GM18868 (cell line): ENCODE results near the gene UNC79.

ENCODE experiments used
- ATAC-seq: cut with Tn5 transposase; IDR thresholded peaks from one replicate; pipeline ENCODE4 v1.9.1; 2021; ENCODE audit warnings: mild to moderate bottlenecking, moderate library complexity; ENCODE audit not compliant: unreplicated experiment

UNC79 gene

GRCh38 chr14:93654599-93654998, 223.9 kb downstream of the UNC79 start:
- no peak for ATAC-seq

DNA sequence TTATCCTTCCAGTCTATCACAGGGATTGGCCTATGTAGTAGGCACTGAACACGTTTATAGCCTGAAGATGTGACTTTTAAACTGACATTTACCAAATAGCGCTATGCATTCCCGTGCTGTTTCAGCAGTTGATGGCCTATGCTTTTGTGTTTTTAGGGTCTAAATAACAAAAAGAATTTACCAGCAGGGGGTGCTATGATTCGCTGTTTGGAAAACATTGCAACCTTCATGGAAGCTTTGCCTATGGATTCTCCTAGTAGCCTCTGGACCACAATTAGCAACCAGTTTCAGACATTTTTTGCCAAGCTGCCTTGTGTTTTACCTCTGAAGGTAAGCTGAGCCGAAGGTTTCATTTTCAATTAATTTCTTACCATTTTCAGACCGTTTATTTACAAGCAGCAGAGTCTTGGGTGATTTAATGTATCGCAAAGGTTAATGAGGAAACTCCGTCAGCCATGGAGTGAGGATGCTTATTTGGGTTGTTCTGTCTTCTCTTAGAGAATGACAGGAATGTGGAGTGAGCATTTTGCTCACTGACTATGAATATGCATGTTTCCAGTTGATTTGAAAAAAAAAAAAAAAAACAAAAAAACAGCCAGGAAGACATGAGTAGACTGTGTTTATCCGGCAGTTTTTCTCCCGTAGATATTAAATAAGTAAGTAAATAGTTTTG, 224.5 kb downstream of the UNC79 start:
- no peak for ATAC-seq

- ATAC-seq, result no peak
Measured at GRCh38 chr14:93657875-93658274, 227.1 kb downstream of the UNC79 start.

DNA sequence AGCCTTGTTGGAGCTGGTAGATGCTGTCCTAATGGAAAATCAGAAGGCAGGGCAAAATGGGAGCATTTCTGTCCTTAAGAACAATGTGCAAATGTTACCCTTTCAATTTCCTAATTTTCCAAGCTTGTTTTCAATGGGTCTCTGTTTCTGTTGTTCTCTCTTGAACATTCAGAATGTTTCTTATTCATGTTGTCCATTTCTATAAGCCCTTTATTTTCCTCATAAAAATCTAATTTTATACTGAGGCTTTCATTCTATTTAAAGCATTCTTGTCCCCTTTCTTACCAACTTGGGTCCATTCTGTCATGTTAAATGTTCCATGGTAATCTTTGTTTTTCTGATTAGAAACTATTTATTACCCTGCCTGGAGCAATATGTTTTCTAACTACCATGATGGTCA, 232.6 kb downstream of the UNC79 start:
- ATAC-seq, result no peak

- no peak for ATAC-seq
Measured at GRCh38 chr14:93665169-93665568, 234.4 kb downstream of the UNC79 start.

DNA sequence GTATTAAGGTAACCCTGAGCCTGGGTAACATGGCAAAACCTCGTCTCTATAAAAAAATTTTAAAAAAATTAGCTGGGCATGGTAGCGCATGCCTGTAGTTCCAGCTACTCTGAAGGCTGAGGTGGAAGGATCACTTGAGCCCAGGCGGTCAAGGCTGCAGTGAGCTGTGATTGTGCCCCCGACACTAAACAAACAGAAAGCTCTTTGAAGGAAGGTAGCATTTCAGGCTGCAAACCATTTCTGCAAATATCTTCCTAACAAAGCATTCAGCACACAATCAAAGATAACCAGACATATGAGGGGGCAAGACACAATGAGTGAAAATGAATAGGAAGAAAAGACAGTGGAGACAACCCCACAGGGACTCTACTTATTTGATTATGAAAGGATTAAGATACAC, 238.9 kb downstream of the UNC79 start:
- no peak for ATAC-seq

DNA sequence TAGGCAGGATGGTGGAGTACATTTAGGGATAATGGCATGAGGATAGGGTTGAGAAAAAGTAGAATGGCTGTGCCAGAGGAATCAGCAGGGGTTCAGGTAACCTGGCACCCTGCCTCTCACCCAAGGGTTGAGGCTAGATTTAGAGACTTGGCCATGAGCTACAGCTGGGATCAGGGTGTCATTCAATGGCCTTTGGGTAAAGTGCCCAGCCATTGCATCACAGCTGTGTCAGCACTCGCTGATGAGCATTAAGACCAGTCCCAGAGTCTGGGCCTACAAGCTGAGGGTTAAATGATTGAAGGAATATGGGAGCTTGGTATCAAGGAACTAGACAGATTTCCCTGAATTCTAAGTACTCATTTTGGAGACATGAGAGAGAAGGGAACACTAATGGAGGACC, 243.6 kb downstream of the UNC79 start:
- no peak for ATAC-seq

- no peak for ATAC-seq
Measured at GRCh38 chr14:93675651-93676050, 244.9 kb downstream of the UNC79 start.

DNA sequence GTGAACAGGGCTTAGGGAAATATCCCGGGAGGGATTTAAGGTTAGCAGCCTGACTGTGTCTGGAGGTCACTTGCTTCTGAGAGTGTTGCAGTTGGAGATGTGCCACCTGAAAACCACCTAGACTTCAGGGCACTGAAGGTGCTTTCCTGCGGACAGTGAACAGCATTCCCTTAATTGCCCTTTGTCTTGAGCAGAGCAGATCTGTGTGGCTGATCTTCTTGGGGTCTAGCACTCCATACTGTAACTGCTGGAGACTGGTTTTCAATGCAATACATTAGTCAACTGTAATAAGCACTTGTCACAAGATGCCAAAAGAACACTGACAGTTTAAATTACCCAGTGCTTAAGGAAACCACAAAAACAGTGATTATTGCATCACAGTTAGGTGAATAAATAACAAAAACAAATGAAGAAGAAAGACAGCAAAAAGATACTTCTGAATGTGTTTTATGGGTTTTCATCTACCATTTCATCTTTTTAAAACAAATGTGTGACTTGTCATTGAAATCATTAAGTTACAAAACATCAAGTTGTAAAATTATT, 245.7 kb downstream of the UNC79 start:
- no peak for ATAC-seq

- ATAC-seq, result no peak
Measured at GRCh38 chr14:93682459-93682858, 251.7 kb downstream of the UNC79 start.

DNA sequence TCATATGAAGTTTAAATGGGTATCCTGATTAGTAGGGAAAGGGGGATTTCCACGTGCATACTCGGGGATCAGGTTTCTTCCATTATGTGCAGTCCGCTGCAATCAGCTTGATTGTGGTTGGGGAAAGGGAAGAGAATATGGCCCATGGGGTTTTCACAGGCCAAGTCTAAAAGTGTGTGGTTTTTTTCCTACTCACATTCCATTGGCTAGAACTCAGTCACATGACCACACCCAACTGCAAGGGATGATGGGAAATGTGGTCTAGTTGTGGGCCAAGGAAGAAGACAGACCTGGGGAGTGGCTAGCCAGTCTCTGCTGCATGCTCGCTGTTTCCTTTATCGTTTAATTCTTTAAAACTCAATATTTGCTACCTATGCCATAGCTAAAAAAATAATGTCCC, 252.5 kb downstream of the UNC79 start:
- no peak for ATAC-seq

DNA sequence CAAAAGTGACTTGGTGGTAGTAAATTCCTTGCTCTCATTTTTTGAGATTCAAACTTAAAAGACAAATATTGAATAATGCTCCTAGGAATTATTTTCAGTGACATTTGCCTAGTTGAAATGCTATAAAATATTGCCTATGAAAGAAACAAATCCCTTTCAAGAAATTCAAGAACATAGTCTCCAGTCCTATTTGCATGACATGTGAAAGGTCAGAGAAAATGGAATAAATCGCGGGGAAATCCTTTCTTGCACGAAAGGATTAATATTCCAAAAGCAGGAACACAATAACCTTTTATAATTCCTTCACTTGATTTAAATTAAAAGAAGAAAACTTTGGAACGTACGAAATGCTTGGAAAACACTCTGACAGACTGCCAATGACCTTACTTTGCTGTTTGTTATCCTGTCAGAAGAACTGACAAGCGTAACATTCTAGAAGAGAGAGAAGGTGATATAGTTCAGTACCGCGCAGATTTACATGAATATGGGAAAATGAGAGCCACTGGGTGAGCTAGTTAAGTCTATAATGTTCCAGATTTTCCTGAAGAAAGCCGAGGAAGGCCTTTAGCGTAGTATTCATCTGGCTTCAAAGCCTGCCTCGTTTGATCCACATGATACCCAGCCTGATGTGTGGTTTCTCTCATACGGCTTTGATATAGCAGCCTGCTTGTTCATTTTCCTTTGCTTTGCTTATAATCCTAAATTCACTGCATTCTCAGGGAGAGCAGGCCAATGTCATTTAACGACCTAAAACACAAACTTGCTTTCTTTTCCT, 254.6 kb downstream of the UNC79 start:
- ATAC-seq, result no peak

DNA sequence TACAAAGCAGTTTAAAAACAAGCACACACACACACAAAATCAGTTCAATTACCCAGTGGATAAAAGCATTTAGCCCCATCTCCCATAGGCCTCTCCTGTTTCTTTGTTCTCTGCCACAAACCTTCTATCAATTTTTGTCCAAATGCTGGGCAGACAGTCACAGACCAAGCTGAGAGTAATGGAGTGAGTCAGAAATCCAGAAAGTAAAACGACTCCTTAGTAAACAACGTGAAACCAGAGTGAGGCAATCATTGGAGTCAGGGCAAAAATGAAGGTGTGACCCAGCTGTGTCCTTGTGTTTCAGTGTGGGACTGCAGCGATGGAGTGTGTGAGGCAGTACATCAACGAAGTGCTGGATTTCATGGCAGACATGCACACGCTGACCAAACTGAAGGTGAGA, 255.5 kb downstream of the UNC79 start:
- no peak for ATAC-seq

GRCh38 chr14:93688239-93688666, 257.5 kb downstream of the UNC79 start:
- ATAC-seq, result no peak

DNA sequence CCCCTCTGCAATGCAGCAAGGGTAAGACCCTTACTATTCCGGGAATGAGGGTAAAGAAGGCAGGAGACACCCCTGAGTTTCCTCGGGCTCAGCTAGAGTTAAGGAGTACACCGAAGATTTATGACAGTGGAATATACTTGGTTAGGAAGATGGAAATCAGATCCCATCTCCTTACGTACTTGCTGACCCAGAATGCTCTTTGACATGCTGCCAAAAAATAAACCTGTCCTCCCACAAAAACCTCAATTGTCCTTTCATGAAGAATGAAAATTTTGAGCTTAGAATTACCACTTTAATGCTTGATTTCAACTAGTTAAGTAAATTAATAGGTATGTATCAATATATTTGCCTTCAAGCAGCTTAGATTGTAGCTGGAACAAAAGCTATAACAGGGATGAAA, 258.1 kb downstream of the UNC79 start:
- ATAC-seq, result no peak

DNA sequence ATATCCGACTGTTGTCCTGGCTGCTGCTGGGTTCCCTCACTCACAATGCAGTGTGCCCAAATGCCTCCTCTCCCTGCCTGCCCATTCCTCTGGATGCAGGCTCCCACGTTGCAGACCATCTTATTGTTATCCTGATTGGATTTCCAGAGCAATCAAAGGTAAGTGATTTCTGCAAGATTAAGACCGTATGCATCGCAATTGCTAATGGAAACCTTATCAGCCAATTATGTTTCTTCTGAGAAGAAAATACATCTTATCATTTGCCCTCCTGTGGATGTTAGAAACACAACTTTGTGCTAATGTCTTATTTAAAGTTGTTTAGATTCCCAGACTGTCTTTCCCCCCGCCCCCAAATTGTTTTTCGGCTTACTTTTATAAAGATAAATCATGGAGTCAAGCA, 259.4 kb downstream of the UNC79 start:
- no peak for ATAC-seq

DNA sequence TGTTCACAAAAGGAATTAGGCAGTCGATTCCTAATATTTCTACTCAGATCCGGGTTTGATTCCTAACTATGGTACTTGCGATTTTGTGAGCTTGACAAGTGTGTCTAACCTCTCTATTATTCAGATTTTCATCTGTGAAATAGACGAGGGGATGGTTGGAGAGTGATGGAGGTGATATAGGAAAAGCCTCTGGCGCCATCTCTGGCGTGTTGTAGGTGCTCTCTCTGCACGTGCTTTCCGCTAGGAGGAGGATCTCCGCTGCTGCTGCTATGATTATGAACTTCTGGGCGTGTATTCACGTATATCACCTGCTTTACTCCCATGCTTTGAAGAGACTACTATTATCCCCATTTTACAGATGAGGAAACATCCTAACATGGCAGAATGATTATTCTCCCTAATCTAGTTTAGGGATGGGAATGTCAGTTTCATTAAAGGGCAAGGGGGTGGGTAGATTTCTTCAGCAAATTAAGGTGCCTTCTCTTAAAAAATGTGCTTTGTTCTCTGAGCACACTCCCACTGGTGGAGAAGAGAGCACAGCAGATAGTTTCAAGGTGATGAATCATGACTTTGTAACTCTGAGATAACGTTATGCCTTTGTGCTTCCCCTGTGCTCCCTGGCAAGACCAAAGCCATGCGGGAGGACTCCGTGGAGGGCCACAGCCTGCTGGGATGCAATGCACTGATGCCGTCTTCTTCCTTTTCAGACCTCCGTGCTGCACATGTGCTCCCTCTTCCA, 260.5 kb downstream of the UNC79 start:
- no peak for ATAC-seq

DNA sequence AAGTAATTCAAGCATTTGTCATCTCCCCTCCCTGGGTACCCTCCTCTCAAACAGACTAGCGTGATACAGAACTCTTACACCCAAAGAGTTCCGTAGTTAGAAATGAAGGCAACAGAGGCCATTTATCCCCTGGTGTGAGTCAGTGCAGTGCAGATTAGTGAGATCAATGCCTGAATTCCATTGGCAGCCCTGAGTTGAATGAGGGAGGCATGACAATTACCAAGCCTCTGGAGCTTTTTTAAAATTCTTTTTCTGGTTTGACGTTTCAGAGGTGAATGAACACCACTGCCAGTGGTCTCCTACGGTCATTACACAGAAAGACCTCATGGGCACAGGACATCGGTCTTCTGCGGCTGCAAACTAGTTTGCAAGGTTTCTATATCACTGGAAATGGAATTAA, 263.2 kb downstream of the UNC79 start:
- no peak for ATAC-seq

- ATAC-seq, result no peak
Measured at GRCh38 chr14:93700928-93701327, 270.2 kb downstream of the UNC79 start.

- ATAC-seq, result no peak
Measured at GRCh38 chr14:93701562-93701961, 270.8 kb downstream of the UNC79 start.

GRCh38 chr14:93702946-93703345, 272.2 kb downstream of the UNC79 start:
- no peak for ATAC-seq

GRCh38 chr14:93703941-93704340, 273.2 kb downstream of the UNC79 start:
- no peak for ATAC-seq
